OCI-LY3 (cell line): ENCODE data around the gene REN.

Experiments used
- H2AFZ ChIP-seq: fragments of 200-600, 300-600 bp; shearing (Covaris generic); 2 replicates; pipeline ENCODE4 v1.6.0; 2014; ENCODE audit warnings: antibody characterized with exemption, low read depth, low read length
- H3K27ac ChIP-seq: fragments of 200-600, 300-600 bp; sonication (generic); 2 replicates; pipeline ENCODE4 v1.5.1; 2014; ENCODE audit warnings: mild to moderate bottlenecking, low read length, moderate library complexity, mixed read lengths
- H3K27me3 ChIP-seq: fragments of 200-600, 300-600 bp; sonication (generic); 2 replicates; pipeline ENCODE4 v1.6.1; 2014; ENCODE audit warnings: low read depth, low read length, mixed read lengths
- H3K36me3 ChIP-seq: fragments of 200-600, 300-600 bp; sonication (generic); replicated peaks from 2 replicates; pipeline ENCODE3; 2014; ENCODE audit warnings: low read depth, low read length, mixed read lengths
- H3K4me1 ChIP-seq: fragments of 300-600, 200-600 bp; sonication (generic); 2 replicates; pipeline ENCODE4 v1.6.1; 2014; ENCODE audit warnings: low read length, mixed read lengths
- H3K4me2 ChIP-seq: fragments of 200-600, 300-600 bp; sonication (generic); 2 replicates; pipeline ENCODE4 v1.6.1; 2014; ENCODE audit warnings: low read length, mixed read lengths
- H3K4me3 ChIP-seq: fragments of 300-600, 200-600 bp; sonication (generic); 2 replicates; pipeline ENCODE4 v1.5.1; 2014; ENCODE audit warnings: antibody characterized with exemption, mild to moderate bottlenecking, low read length, moderate library complexity
- H3K79me2 ChIP-seq: fragments of 300-600, 200-600 bp; shearing (Covaris generic); 2 replicates; pipeline ENCODE4 v1.6.1; 2014; ENCODE audit warnings: mild to moderate bottlenecking, low read length, mixed read lengths
- H3K9ac ChIP-seq: fragments of 300-600, 200-600 bp; shearing (Covaris generic); 2 replicates; pipeline ENCODE4 v1.6.0; 2014; ENCODE audit warnings: mild to moderate bottlenecking, low read length, moderate library complexity
- H3K9me3 ChIP-seq: fragments of 200-600, 300-600 bp; shearing (Covaris generic); 2 replicates; pipeline ENCODE4 v1.6.1; 2014; ENCODE audit warnings: low read length, mixed read lengths; ENCODE audit not compliant: insufficient read depth
- H4K20me1 ChIP-seq: fragments of 200-600, 300-600 bp; sonication (generic); 2 replicates; pipeline ENCODE4 v1.6.1; 2016; ENCODE audit warnings: low read length, mixed read lengths; ENCODE audit not compliant: insufficient read depth
- EZH2phosphoT487 ChIP-seq: fragments of 200-600 bp; shearing (Covaris generic); IDR thresholded peaks from 2 replicates; pipeline ENCODE4 v1.6.1; 2018; ENCODE audit warnings: antibody characterized with exemption, mixed run types, low read depth
- TF ChIP-seq, protein P1 (sequence below): fragments of 200-600, 300-600 bp; sonication (generic); IDR thresholded peaks from 2 replicates; pipeline ENCODE4 v1.5.1; 2014; ENCODE audit warnings: antibody characterized with exemption, low read length, low read depth

REN gene

GRCh38 chr1:204130178-204130577 lies 36.0 kb downstream of the REN start:
- Histone ChIP-seq H2AFZ (no peak overlapping the region), H3K4me2 (no peak overlapping the region), H3K27me3 (peaks cover 8% of the 10 kb centered on the region; the same call in 1 of the 2 replicates), H3K9me3 (no peaks in the 10 kb centered on the region), H3K36me3 (no peaks in the 10 kb centered on the region), H3K27ac (no peak overlapping the region), H4K20me1 (no peaks in the 10 kb centered on the region), H3K4me1 (peaks cover 10% of the 10 kb centered on the region), H3K79me2 (no peaks in the 10 kb centered on the region), H3K9ac (no peak overlapping the region), H3K4me3 (no peak overlapping the region)
- no peak for TF ChIP-seq EZH2phosphoT487
- TF ChIP-seq, protein P1, sequence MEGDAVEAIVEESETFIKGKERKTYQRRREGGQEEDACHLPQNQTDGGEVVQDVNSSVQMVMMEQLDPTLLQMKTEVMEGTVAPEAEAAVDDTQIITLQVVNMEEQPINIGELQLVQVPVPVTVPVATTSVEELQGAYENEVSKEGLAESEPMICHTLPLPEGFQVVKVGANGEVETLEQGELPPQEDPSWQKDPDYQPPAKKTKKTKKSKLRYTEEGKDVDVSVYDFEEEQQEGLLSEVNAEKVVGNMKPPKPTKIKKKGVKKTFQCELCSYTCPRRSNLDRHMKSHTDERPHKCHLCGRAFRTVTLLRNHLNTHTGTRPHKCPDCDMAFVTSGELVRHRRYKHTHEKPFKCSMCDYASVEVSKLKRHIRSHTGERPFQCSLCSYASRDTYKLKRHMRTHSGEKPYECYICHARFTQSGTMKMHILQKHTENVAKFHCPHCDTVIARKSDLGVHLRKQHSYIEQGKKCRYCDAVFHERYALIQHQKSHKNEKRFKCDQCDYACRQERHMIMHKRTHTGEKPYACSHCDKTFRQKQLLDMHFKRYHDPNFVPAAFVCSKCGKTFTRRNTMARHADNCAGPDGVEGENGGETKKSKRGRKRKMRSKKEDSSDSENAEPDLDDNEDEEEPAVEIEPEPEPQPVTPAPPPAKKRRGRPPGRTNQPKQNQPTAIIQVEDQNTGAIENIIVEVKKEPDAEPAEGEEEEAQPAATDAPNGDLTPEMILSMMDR: no peak

GRCh38 chr1:204128964-204129896 lies 36.9 kb downstream of the REN start:
- Histone ChIP-seq H3K27ac (no peak overlapping the region), H3K79me2 (no peaks in the 10 kb centered on the region), H3K4me1 (peaks cover 7% of the 10 kb centered on the region), H3K9me3 (no peaks in the 10 kb centered on the region), H3K27me3 (peaks cover 3% of the 10 kb centered on the region; the same call in 1 of the 2 replicates), H3K36me3 (no peaks in the 10 kb centered on the region), H4K20me1 (no peaks in the 10 kb centered on the region), H2AFZ (peak overlapping the region; percentile 85), H3K4me3 (peak overlapping the region; percentile 50), H3K9ac (no peak overlapping the region), H3K4me2 (peak overlapping the region; percentile 62)
- TF ChIP-seq, protein P1: peak; percentile 90
- no peak for TF ChIP-seq EZH2phosphoT487

- peaks cover 3% of the 10 kb centered on the region; the same call in 1 of the 2 replicates for H3K4me1 ChIP-seq
- no peaks in the 10 kb centered on the region for H3K9me3 ChIP-seq
- peaks cover 3% of the 10 kb centered on the region; the same call in 1 of the 2 replicates for H3K27me3 ChIP-seq
- no peaks in the 10 kb centered on the region for H4K20me1 ChIP-seq
- H3K36me3 ChIP-seq: no peaks in the 10 kb centered on the region
- peak overlapping the region; percentile 85 for H2AFZ ChIP-seq
- TF ChIP-seq, protein P1: no peak
- TF ChIP-seq EZH2phosphoT487: no peak
- H3K4me2 ChIP-seq: peak overlapping the region; percentile 62
- H3K27ac ChIP-seq: no peak overlapping the region
- no peaks in the 10 kb centered on the region for H3K79me2 ChIP-seq
- no peak overlapping the region for H3K9ac ChIP-seq
- peak overlapping the region; percentile 50 for H3K4me3 ChIP-seq
Measured at GRCh38 chr1:204128464-204128963, 37.6 kb downstream of the REN start.

- H3K27ac ChIP-seq: no peak overlapping the region
- H3K9me3 ChIP-seq: no peaks in the 10 kb centered on the region
- H3K36me3 ChIP-seq: no peaks in the 10 kb centered on the region
- H3K4me2 ChIP-seq: no peak overlapping the region
- H3K4me3 ChIP-seq: no peak overlapping the region
- H3K4me1 ChIP-seq: peaks cover 3% of the 10 kb centered on the region; the same call in 1 of the 2 replicates
- H3K27me3 ChIP-seq: peaks cover 3% of the 10 kb centered on the region; the same call in 1 of the 2 replicates
- TF ChIP-seq, protein P1: peak; percentile 48
- no peak for TF ChIP-seq EZH2phosphoT487
- H2AFZ ChIP-seq: no peak overlapping the region
- no peaks in the 10 kb centered on the region for H3K79me2 ChIP-seq
- no peak overlapping the region for H3K9ac ChIP-seq
- H4K20me1 ChIP-seq: no peaks in the 10 kb centered on the region
Measured at GRCh38 chr1:204127597-204128242, 38.4 kb downstream of the REN start.
